Measurements from ENCODE around the gene GREM2.

- TF ChIP-seq CTCF (conservative IDR thresholded peaks at IDR 0.05; ENCODE audit: low read depth, low read length) (no peak), EZH2phosphoT487 (IDR thresholded peaks at IDR 0.05; ENCODE audit: borderline replicate concordance, low read length) (no peak), EZH2 (IDR thresholded peaks at IDR 0.05; ENCODE audit: low read length, unreplicated experiment) (no peak)
These were observed 78.7 kb downstream of the GREM2 start for GRCh38 chr1:240533154-240533780.
